Panc1 (cell line): Measurements from ENCODE around the gene HDLBP. TPM values are rescaled to one million over a fixed set of nuclear protein-coding genes. Genes with fewer than 3 reads are reported as not detected.

Source experiments
- ATAC-seq: fragments of 200-7000 bp; cut with Tn5 transposase; 2 replicates; pipeline ENCODE4 v1.9.1; 2020; ENCODE audit warnings: mild to moderate bottlenecking, moderate library complexity
- BruUV-seq: library from RNA; stranded (reverse); fragments of 400-500 nt; replicated peaks from 2 replicates; lab custom pipeline; 2021; lab: Mats Ljungman, UMichigan
- CTCF ChIA-PET: fragments of 300-600 bp; sonication (Branson Sonifier 250); formaldehyde crosslinking; loops from one replicate; lab custom pipeline; 2022; ENCODE audit warnings: antibody characterized with exemption; lab: Charles Lee
- POLR2A ChIA-PET: fragments of 300-600 bp; sonication (Branson Sonifier 250); formaldehyde crosslinking; loops from one replicate; lab custom pipeline; 2022; ENCODE audit warnings: antibody characterized with exemption; lab: Charles Lee
- DNase-seq: peaks from one replicate; pipeline ENCODE4 v3.0.0-alpha.2; 2010; ENCODE audit warnings: low read depth, low spot score
- H3K27ac ChIP-seq: 2 replicates; pipeline ENCODE4 v1.5.1; 2011; ENCODE audit warnings: mild to moderate bottlenecking, low read length, inconsistent platforms
- H3K27me3 ChIP-seq: fragments of 200-500 bp; sonication (Bioruptor generic); 2 replicates; pipeline ENCODE4 v1.6.0; 2014; ENCODE audit warnings: low read length, inconsistent platforms; ENCODE audit not compliant: control insufficient read depth, insufficient read depth
- H3K36me3 ChIP-seq: fragments of 200-500 bp; sonication (Bioruptor generic); 2 replicates; pipeline ENCODE4 v1.5.1; 2014; ENCODE audit warnings: inconsistent platforms, mild to moderate bottlenecking, low read length, moderate library complexity; ENCODE audit not compliant: control insufficient read depth, insufficient read depth
- H3K4me1 ChIP-seq: 2 replicates; pipeline ENCODE4 v1.5.1; 2011; ENCODE audit warnings: inconsistent platforms, mild to moderate bottlenecking, low read length, moderate library complexity; ENCODE audit not compliant: control insufficient read depth, insufficient read depth
- H3K4me3 ChIP-seq, 2 experiments: 2 replicates each; pipeline ENCODE4 v1.5.1; 2011 to 2012; ENCODE audit warnings: low read depth in 2 of 2, low read length in 2 of 2, mild to moderate bottlenecking in 2 of 2, inconsistent platforms in 1 of 2, moderate library complexity in 1 of 2
- H3K9me3 ChIP-seq: fragments of 200-500 bp; sonication (Bioruptor generic); 2 replicates; pipeline ENCODE4 v1.5.1; 2014; ENCODE audit warnings: low read depth, mild to moderate bottlenecking, inconsistent platforms, low read length, moderate library complexity; ENCODE audit not compliant: control insufficient read depth, insufficient read depth
- POLR2AphosphoS5 ChIP-seq: IDR thresholded peaks from 2 replicates; pipeline ENCODE4 v1.6.1; 2012; ENCODE audit warnings: mild to moderate bottlenecking, low read depth, low read length, moderate library complexity
- SIN3A ChIP-seq: IDR thresholded peaks from 2 replicates; pipeline ENCODE4 v1.6.1; 2012; ENCODE audit warnings: low read depth, mild to moderate bottlenecking, low read length, moderate library complexity, borderline replicate concordance; ENCODE audit not compliant: insufficient read depth
- TCF7L2 ChIP-seq: IDR thresholded peaks from 2 replicates; pipeline ENCODE4 v1.6.1; 2011; ENCODE audit warnings: mild to moderate bottlenecking, low read depth, low read length, inconsistent platforms
- in situ Hi-C: cut with HindIII; loops from 2 replicates; pipeline ENCODE4 v1.10.0; 2016; ENCODE audit warnings: low sequenced_read_pairs, low pct_unique_long_range_greater_than_20kb
- intact Hi-C: fragments of 100-400 bp; cut with micrococcal nuclease; formaldehyde crosslinking; loops from one replicate; pipeline ENCODE4 v1.10.0; 2022; ENCODE audit not compliant: unreplicated experiment
- total RNA-seq: library from RNA; stranded (reverse); gene quantifications from one replicate; pipeline ENCODE4 v1.2.1, GENCODE V29; 2021; ENCODE audit not compliant: unreplicated experiment
- TF ChIP-seq, protein P1 (sequence below): fragments of 450-650 bp; IDR thresholded peaks from 2 replicates; pipeline ENCODE4 v1.5.1; 2017; ENCODE audit warnings: mild to moderate bottlenecking
- TF ChIP-seq, protein P2 (sequence below), 2 experiments: IDR thresholded peaks; 2 replicates each; pipeline ENCODE4 v1.6.1; 2011 to 2012; ENCODE audit warnings: low read depth in 2 of 2, control low read depth in 1 of 2, low read length in 1 of 2, mild to moderate bottlenecking in 1 of 2, moderate library complexity in 1 of 2; ENCODE audit not compliant: insufficient read depth in 1 of 2

HDLBP gene
- total RNA-seq, 1 experiment from 2014 or later, result 656 TPM

DNA sequence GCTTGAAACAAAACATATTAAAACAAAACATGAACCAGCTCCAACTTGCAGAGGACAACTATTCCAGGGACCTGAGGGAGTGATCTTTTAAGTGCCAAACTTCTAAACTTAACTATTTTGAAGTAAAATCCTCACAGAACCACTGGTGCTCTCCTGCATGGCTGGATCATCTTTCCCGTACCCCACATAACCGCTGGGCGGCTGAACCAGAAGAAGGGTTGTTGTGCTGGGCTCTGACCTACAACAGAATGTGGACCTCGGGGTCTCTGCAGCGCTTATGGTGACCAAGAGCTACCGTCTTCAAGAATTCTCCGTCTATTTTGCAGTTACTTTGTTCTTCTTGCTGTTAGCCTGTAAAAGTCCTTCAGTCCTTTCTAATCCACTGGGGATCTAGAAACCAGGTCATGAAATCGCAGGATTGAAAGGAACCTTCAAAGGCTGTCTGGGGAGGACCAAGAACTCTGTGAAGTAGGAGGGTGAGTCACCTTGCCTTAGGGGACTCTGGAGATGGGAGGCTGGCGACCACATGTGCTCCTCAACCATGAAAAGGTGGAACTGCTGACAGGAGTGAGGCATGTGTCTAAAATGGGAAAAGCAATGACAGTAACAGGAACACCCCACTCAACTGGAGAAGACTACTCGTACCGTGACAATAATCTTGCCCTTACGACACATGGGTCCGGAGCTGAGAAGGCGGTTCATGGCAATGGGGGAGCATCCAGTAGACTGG is 46.6 kb downstream of the HDLBP start:
- H3K4me1 ChIP-seq, result peaks cover 39% of the 10 kb centered on the region
- CTCF ChIA-PET, result no interaction called here
- H3K36me3 ChIP-seq, result peaks cover 23% of the 10 kb centered on the region
- no TSS peak for BruUV-seq
- no peak for DNase-seq
- intact Hi-C loops (no loop called here), in situ Hi-C loops (no loop called here)
- H3K27me3 ChIP-seq, result no peaks in the 10 kb centered on the region
- no peak for TF ChIP-seq SIN3A
- TF ChIP-seq, protein P1, sequence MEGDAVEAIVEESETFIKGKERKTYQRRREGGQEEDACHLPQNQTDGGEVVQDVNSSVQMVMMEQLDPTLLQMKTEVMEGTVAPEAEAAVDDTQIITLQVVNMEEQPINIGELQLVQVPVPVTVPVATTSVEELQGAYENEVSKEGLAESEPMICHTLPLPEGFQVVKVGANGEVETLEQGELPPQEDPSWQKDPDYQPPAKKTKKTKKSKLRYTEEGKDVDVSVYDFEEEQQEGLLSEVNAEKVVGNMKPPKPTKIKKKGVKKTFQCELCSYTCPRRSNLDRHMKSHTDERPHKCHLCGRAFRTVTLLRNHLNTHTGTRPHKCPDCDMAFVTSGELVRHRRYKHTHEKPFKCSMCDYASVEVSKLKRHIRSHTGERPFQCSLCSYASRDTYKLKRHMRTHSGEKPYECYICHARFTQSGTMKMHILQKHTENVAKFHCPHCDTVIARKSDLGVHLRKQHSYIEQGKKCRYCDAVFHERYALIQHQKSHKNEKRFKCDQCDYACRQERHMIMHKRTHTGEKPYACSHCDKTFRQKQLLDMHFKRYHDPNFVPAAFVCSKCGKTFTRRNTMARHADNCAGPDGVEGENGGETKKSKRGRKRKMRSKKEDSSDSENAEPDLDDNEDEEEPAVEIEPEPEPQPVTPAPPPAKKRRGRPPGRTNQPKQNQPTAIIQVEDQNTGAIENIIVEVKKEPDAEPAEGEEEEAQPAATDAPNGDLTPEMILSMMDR, result no peak
- no peak overlapping the region for H3K4me3 ChIP-seq
- no peaks in the 10 kb centered on the region for H3K9me3 ChIP-seq
- POLR2A ChIA-PET, result no interaction called here
- ATAC-seq, result no peak
- H3K27ac ChIP-seq, result no peak overlapping the region

DNA sequence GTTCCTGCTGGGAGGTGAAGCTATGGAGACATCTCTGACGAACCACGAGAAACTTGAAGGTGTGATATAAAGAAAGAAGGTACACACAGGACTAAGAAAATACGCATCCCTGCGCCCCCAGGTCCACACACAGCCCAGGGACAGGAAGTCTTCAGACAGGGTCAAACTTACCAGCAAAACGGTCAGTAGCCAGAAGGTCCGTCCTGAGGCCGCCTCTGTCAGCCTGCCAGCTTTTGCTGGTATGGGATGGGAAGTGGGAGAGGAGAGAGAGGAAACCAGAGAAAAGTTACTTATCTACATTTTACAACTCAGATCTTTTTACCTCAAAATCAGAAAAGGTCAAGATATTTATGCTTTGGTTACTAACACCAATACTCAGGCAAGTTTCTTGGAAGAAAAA is 47.2 kb downstream of the HDLBP start:
- BruUV-seq, result no TSS peak
- Histone ChIP-seq H3K4me1 (peaks cover 34% of the 10 kb centered on the region), H3K9me3 (no peaks in the 10 kb centered on the region), H3K36me3 (peaks cover 23% of the 10 kb centered on the region), H3K27ac (no peak overlapping the region), H3K27me3 (no peaks in the 10 kb centered on the region), H3K4me3 (no peak overlapping the region)
- TF ChIP-seq, protein P1, result no peak
- TF ChIP-seq POLR2AphosphoS5, result no peak
- TF ChIP-seq, protein P2, sequence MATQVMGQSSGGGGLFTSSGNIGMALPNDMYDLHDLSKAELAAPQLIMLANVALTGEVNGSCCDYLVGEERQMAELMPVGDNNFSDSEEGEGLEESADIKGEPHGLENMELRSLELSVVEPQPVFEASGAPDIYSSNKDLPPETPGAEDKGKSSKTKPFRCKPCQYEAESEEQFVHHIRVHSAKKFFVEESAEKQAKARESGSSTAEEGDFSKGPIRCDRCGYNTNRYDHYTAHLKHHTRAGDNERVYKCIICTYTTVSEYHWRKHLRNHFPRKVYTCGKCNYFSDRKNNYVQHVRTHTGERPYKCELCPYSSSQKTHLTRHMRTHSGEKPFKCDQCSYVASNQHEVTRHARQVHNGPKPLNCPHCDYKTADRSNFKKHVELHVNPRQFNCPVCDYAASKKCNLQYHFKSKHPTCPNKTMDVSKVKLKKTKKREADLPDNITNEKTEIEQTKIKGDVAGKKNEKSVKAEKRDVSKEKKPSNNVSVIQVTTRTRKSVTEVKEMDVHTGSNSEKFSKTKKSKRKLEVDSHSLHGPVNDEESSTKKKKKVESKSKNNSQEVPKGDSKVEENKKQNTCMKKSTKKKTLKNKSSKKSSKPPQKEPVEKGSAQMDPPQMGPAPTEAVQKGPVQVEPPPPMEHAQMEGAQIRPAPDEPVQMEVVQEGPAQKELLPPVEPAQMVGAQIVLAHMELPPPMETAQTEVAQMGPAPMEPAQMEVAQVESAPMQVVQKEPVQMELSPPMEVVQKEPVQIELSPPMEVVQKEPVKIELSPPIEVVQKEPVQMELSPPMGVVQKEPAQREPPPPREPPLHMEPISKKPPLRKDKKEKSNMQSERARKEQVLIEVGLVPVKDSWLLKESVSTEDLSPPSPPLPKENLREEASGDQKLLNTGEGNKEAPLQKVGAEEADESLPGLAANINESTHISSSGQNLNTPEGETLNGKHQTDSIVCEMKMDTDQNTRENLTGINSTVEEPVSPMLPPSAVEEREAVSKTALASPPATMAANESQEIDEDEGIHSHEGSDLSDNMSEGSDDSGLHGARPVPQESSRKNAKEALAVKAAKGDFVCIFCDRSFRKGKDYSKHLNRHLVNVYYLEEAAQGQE (IDR thresholded peaks at IDR 0.05; ENCODE audit: insufficient read depth in 1 of 2, low read depth in 2 of 2, low read length in 1 of 2), result no peak
- no peak for TF ChIP-seq TCF7L2
- TF ChIP-seq SIN3A, result no peak
- no peak for ATAC-seq
- POLR2A ChIA-PET, result no interaction called here
- DNase-seq, result no peak
- in situ Hi-C loops, result no loop called here
- CTCF ChIA-PET, result no interaction called here
- intact Hi-C loops, result no loop called here
